ENCODE results near the gene INO80.

Gene INO80

DNA sequence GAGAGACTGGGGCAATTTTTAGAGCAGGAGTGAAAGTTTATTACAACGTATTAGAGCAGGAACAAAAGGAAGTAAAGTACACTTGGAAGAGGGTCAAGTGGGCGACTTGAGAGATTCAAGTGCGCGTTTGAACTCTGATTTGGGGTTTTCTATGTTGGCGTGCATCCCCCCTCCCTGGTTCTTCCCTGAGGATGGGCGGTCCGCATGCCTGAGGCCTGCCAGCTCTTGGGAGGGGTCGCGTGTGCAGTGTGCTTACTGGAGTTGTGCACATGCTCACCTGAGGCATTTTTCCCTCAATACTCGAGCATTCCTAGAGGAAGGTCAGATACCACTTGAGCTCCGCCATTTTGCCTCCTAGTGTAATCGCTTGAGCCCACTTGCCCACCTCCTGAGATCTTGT, 173.2 kb downstream of the INO80 start:
- no peak for FAIRE-seq

GRCh38 chr15:40942337-40942854, 173.7 kb downstream of the INO80 start:
- no peak for FAIRE-seq

- FAIRE-seq: no peak
Observed at GRCh38 chr15:40941528-40942336, 174.3 kb downstream of the INO80 start.

DNA sequence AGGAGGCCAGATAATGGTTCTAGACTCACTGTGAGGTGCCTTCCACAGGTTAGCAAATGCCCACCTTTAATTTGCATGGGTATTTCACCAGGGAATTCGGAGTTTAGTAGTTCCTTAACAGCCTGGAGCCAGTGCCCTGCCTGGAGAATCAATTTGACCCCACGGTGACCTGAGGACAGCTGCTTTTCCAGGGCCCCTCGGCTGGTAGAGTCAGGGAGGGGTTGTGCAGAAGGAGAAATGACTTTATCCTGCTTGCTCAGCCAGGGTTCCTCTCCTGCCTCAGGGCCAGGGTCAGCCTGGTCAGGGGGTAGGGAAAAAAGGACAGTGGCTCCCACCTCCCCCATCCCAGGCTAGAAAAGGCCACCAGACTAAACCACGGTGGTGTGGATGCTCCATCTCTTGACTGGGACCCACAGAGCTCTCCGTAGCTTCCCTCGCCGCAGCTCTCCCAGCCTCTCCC, 175.0 kb downstream of the INO80 start:
- FAIRE-seq: no peak

DNA sequence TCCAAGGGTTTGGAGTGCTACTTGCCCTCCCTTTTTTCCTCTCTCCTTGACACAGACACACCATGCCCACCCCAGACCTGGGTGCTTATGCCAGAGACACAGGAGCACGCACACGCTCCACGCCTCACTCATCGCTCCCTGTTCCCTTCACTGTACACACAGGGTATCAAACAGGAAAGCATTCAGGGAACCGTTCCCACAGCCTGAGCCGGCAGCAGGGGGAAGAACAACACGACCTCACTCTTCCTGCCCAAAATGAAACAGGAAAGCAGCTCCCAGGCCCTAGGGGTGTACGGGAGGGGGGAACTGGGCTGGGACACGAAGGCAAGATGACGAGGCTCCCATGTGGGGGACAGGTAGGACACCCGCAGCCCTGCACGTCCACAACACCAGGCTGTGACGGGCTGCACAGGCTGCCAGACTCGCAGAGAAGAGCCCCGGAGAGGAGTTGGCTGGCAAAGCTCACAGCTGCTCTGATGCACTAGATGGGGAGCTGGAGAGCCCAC, 175.7 kb downstream of the INO80 start:
- FAIRE-seq: no peak

DNA sequence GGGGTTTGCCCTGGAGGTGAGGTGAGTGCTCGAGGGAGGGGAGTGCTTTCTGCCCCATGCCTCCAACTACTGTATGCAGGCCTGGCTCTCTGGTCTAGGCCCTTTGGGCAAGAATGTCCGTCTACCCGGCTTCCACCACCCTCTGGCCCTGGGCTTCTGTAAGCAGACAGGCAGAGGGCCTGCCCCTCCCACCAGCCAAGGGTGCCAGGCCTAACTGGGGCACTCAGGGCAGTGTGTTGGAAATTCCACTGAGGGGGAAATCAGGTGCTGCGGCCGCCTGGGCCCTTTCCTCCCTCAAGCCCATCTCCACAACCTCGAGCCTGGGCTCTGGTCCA, 177.6 kb downstream of the INO80 start:
- FAIRE-seq: no peak

- no peak for FAIRE-seq
Observed at GRCh38 chr15:40937762-40938535, 178.1 kb downstream of the INO80 start.

DNA sequence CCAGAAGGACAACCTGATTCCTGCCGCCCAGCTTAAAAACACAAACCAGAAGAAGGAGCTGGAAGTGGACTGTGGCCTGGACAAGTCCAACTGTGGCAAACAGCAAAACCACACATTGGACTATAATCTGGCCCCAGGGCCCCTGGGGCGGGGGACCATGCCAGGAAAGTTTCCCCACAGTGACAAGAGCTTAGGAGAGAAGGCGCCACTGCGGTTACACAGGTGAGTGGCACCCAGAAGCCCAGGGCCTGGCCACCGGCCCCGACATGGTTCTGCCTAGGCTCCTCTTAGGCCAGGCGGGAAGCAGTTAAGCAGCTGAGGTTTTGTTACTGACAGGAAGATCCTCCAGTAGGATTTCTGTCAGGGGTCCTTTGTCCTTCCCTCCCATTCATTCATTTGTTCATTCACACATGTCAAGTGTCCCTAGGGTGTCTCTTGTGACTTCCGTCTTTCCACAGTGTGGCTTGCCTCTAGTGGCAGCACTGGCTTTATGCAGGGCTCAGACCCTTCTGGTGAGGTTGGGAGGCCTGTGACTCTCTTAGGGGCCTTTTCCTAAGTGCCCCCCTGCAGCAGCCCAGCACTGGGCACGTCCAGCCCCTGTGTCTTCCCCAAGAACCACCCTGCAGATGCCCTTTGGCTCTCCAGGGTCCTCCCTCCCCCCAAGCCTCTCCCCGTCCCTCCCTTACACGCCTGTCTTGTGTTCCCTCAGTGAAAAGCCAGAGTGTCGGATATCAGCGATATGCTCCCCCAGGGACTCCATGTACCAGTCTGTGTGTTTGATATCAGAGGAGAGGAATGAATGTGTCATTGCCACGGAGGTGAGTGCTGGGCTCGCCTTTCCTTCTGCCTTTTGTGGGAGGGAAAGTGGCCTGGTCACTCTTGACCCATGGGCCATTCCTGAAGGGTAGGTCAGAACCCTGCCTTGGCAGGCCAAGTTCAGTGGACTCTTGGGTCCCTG, 179.1 kb downstream of the INO80 start:
- no peak for FAIRE-seq

DNA sequence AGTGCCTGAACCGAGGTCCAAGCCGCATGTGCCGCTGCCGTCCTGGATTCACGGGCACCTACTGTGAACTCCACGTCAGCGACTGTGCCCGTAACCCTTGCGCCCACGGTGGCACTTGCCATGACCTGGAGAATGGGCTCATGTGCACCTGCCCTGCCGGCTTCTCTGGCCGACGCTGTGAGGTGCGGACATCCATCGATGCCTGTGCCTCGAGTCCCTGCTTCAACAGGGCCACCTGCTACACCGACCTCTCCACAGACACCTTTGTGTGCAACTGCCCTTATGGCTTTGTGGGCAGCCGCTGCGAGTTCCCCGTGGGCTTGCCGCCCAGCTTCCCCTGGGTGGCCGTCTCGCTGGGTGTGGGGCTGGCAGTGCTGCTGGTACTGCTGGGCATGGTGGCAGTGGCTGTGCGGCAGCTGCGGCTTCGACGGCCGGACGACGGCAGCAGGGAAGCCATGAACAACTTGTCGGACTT, 179.8 kb downstream of the INO80 start:
- no peak for FAIRE-seq

- no peak for FAIRE-seq
Observed at GRCh38 chr15:40934457-40934856, 181.6 kb downstream of the INO80 start.

DNA sequence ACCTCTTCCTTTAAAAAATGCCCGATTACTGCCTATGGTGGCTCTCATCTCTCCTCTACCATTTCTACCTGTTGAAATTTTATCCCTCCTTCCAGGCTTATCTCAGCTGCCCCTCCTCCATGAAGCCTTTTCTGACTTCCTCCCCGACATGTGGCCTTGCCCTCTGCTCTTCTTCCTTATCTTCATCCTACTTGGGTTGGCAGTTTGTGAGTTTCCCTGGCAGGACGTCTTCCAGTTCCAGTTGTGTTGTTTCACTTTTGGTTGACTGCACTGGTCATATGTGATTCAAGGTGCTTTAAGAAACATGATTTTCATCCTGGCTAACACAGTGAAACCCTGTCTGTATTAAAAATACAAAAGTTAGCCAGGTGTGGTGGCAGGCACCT, 182.6 kb downstream of the INO80 start:
- no peak for FAIRE-seq

DNA sequence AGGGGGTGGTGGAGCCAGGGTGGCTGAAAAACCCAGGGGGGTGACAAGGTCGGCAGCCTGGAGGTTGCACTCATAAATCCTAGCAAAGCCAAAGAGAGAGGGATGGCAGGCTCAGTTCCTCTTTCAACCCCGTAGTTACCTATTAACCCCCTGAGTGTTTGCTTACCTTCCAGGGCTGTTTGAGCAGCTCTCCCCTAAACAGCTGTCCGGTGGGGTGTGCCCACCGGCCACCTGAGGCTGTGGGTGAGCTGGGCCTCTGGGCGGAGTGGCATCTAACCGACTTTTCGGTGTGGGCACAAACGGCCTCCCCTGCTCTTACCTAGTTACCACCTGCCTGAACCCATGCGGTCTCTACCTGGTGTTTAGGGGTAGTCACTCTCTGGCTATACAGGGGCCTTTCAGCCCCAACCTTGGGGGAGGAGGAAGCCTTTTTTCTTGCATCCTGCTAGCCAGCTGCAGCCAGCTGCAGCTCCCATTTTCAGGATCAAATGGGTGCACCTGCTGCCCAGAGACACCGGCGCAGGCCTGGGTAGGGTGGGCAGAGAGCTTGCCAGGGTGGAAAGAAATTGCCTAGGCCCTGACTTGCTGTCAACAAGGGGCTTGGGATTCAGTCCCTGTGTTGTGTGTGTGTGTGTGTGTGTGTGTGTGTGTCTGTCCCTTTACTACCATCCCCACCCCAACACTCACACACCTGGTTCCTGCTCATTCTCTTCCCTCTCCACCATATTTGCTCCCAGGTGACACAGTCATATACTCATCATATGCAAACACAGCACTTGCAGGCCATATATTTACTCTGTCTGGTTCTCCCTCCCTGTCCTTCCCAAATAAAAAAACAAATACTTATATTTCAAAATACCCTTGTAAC, 183.2 kb downstream of the INO80 start:
- FAIRE-seq: no peak

DNA sequence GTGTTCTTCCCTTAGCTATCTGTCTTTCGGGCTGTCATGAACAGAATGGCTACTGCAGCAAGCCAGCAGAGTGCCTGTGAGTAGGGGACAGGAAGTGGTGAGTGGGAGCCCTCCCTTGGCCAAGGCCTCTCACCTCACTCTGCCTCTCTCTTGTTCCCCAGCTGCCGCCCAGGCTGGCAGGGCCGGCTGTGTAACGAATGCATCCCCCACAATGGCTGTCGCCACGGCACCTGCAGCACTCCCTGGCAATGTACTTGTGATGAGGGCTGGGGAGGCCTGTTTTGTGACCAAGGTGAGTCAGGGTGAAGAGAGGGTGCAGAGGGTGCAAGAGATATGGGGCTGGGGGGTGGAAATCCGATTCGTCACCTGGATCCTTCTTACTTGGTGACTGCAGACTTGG, 183.9 kb downstream of the INO80 start:
- FAIRE-seq: no peak

DNA sequence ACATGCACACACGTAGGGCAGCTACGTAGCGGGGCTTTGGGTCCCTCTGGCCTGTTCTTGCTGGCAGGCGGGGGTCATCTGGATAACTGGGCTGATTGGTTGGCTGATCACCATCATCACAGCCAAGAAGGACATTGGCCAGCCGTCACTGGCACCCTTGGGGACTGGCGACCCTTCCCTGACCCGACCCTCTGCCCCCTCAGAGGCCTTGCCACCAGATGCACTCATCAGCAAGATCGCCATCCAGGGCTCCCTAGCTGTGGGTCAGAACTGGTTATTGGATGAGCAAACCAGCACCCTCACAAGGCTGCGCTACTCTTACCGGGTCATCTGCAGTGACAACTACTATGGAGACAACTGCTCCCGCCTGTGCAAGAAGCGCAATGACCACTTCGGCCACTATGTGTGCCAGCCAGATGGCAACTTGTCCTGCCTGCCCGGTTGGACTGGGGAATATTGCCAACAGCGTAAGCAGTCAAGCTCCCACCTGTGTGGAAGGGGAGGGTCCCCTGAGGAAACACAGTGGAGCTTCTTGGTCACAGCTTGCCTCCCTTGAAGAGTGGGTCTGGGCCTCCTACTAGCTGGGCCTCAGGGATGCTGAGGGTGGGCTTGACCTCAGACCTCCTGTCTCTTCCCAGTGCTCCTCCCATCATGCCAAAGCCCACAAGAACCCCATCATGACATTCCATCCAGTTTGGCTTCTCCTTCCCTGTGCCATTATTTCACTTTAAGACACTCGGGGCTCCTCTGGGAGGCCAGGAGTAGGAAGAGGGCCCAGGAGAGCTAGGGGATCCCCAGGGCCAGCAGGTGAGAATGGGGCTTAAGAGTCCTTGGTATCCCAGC, 184.6 kb downstream of the INO80 start:
- no peak for FAIRE-seq

GRCh38 chr15:40930430-40931299, 185.4 kb downstream of the INO80 start:
- FAIRE-seq: no peak

- no peak for FAIRE-seq
Observed at GRCh38 chr15:40929660-40930429, 186.2 kb downstream of the INO80 start.
